ENCODE results near the gene CPEB2. TPM values are rescaled to one million over a fixed set of nuclear protein-coding genes. Genes with fewer than 3 reads are reported as not detected.

CPEB2 gene
- total and polyA plus RNA-seq, 2 donors = 4.0 to 12.0 TPM

- Histone ChIP-seq H3K9me3 (ENCODE audit: control insufficient read depth in 2 of 2, insufficient read depth in 1 of 2, low read length in 1 of 2) (no peaks in the 10 kb centered on the region), H3K4me1 (ENCODE audit: control insufficient read depth in 2 of 2, insufficient read depth in 2 of 2, low read length in 2 of 2) (peaks cover 7 to 9% of the 10 kb centered on the region in 2 donors), H3K27me3 (ENCODE audit: control insufficient read depth in 2 of 2, insufficient read depth in 1 of 2, low read length in 1 of 2) (peaks cover 11 to 18% of the 10 kb centered on the region in 2 donors), H3K27ac (ENCODE audit: low read depth in 1 of 2, low read length in 1 of 2) (peak overlapping the region in 1 of 2 donors; percentile 50), H3K4me3 (ENCODE audit: low read length in 2 of 2) (peak overlapping the region; percentile 59 to 92), H3K36me3 (ENCODE audit: control insufficient read depth in 2 of 2, insufficient read depth in 2 of 2, low read length in 1 of 2) (peaks cover 0 to 3% of the 10 kb centered on the region in 2 donors)
- peak in 1 of 9 donors; percentile 11 for DNase-seq (ENCODE audit: low read depth in 6 of 9, low spot score in 9 of 9)
- 81% methylated on average over 4 of the region's 4 CpGs for WGBS
Measured at GRCh38 chr4:15005474-15006115, 3.3 kb downstream of the CPEB2 start.

- DNase-seq (ENCODE audit: low read depth in 6 of 9, low spot score in 9 of 9) = peak in 1 of 9 donors; percentile 33
- Histone ChIP-seq H3K9me3 (ENCODE audit: control insufficient read depth in 2 of 2, insufficient read depth in 1 of 2, low read length in 1 of 2) (no peaks in the 10 kb centered on the region), H3K27me3 (ENCODE audit: control insufficient read depth in 2 of 2, insufficient read depth in 1 of 2, low read length in 1 of 2) (peaks cover 11 to 18% of the 10 kb centered on the region in 2 donors), H3K4me1 (ENCODE audit: control insufficient read depth in 2 of 2, insufficient read depth in 2 of 2, low read length in 2 of 2) (peaks cover 4 to 7% of the 10 kb centered on the region in 2 donors), H3K4me3 (ENCODE audit: low read length in 2 of 2) (no peak overlapping the region), H3K27ac (ENCODE audit: low read depth in 1 of 2, low read length in 1 of 2) (no peak overlapping the region), H3K36me3 (ENCODE audit: control insufficient read depth in 2 of 2, insufficient read depth in 2 of 2, low read length in 1 of 2) (peaks cover 0 to 3% of the 10 kb centered on the region in 2 donors)
- whole genome bisulfite sequencing = 65% methylated on average over 2 of the region's 2 CpGs
Measured at GRCh38 chr4:15006416-15007024, 4.2 kb downstream of the CPEB2 start.

- peaks cover 0 to 3% of the 10 kb centered on the region in 2 donors for H3K36me3 ChIP-seq (ENCODE audit: control insufficient read depth in 2 of 2, insufficient read depth in 2 of 2, low read length in 1 of 2)
- H3K27ac ChIP-seq (ENCODE audit: low read depth in 1 of 2, low read length in 1 of 2) = no peak overlapping the region
- H3K27me3 ChIP-seq (ENCODE audit: control insufficient read depth in 2 of 2, insufficient read depth in 1 of 2, low read length in 1 of 2) = peaks cover 11 to 18% of the 10 kb centered on the region in 2 donors
- peaks cover 3 to 7% of the 10 kb centered on the region in 2 donors for H3K4me1 ChIP-seq (ENCODE audit: control insufficient read depth in 2 of 2, insufficient read depth in 2 of 2, low read length in 2 of 2)
- H3K4me3 ChIP-seq (ENCODE audit: low read length in 2 of 2) = no peak overlapping the region
- no peak for DNase-seq (ENCODE audit: low read depth in 6 of 9, low spot score in 9 of 9)
- no peaks in the 10 kb centered on the region for H3K9me3 ChIP-seq (ENCODE audit: control insufficient read depth in 2 of 2, insufficient read depth in 1 of 2, low read length in 1 of 2)
- 98% methylated on average over 6 of the region's 6 CpGs for WGBS
Measured at GRCh38 chr4:15007201-15007600, 4.9 kb downstream of the CPEB2 start.

GRCh38 chr4:15010038-15010585 is 7.8 kb downstream of the CPEB2 start:
- Histone ChIP-seq H3K27ac (ENCODE audit: low read depth in 1 of 2, low read length in 1 of 2) (no peak overlapping the region), H3K9me3 (ENCODE audit: control insufficient read depth in 2 of 2, insufficient read depth in 1 of 2, low read length in 1 of 2) (no peaks in the 10 kb centered on the region), H3K4me1 (ENCODE audit: control insufficient read depth in 2 of 2, insufficient read depth in 2 of 2, low read length in 2 of 2) (peaks cover under 1 to 3% of the 10 kb centered on the region in 2 donors), H3K27me3 (ENCODE audit: control insufficient read depth in 2 of 2, insufficient read depth in 1 of 2, low read length in 1 of 2) (peaks cover 8 to 9% of the 10 kb centered on the region in 2 donors), H3K4me3 (ENCODE audit: low read length in 2 of 2) (no peak overlapping the region), H3K36me3 (ENCODE audit: control insufficient read depth in 2 of 2, insufficient read depth in 2 of 2, low read length in 1 of 2) (peaks cover 0 to 3% of the 10 kb centered on the region in 2 donors)
- no peak for DNase-seq (ENCODE audit: low read depth in 6 of 9, low spot score in 9 of 9)

GRCh38 chr4:15011166-15011565 is 8.9 kb downstream of the CPEB2 start:
- H3K9me3 ChIP-seq (ENCODE audit: control insufficient read depth in 2 of 2, insufficient read depth in 1 of 2, low read length in 1 of 2) = no peaks in the 10 kb centered on the region
- H3K4me1 ChIP-seq (ENCODE audit: control insufficient read depth in 2 of 2, insufficient read depth in 2 of 2, low read length in 2 of 2) = no peaks in the 10 kb centered on the region
- no peak overlapping the region for H3K27ac ChIP-seq (ENCODE audit: low read depth in 1 of 2, low read length in 1 of 2)
- no peak for DNase-seq (ENCODE audit: low read depth in 6 of 9, low spot score in 9 of 9)
- H3K4me3 ChIP-seq (ENCODE audit: low read length in 2 of 2) = no peak overlapping the region
- no peaks in the 10 kb centered on the region for H3K27me3 ChIP-seq (ENCODE audit: control insufficient read depth in 2 of 2, insufficient read depth in 1 of 2, low read length in 1 of 2)
- WGBS = 98% methylated on average over 9 of the region's 9 CpGs
- peaks cover 0 to 7% of the 10 kb centered on the region in 2 donors for H3K36me3 ChIP-seq (ENCODE audit: control insufficient read depth in 2 of 2, insufficient read depth in 2 of 2, low read length in 1 of 2)

GRCh38 chr4:15012017-15012788 is 9.9 kb downstream of the CPEB2 start:
- no peak overlapping the region for H3K4me3 ChIP-seq (ENCODE audit: low read length in 2 of 2)
- no peak for DNase-seq (ENCODE audit: low read depth in 6 of 9, low spot score in 9 of 9)
- no peaks in the 10 kb centered on the region for H3K4me1 ChIP-seq (ENCODE audit: control insufficient read depth in 2 of 2, insufficient read depth in 2 of 2, low read length in 2 of 2)
- H3K9me3 ChIP-seq (ENCODE audit: control insufficient read depth in 2 of 2, insufficient read depth in 1 of 2, low read length in 1 of 2) = no peaks in the 10 kb centered on the region
- H3K27ac ChIP-seq (ENCODE audit: low read depth in 1 of 2, low read length in 1 of 2) = no peak overlapping the region
- no peaks in the 10 kb centered on the region for H3K27me3 ChIP-seq (ENCODE audit: control insufficient read depth in 2 of 2, insufficient read depth in 1 of 2, low read length in 1 of 2)
- WGBS = 97% methylated on average over 3 of the region's 3 CpGs
- peaks cover 0 to 7% of the 10 kb centered on the region in 2 donors for H3K36me3 ChIP-seq (ENCODE audit: control insufficient read depth in 2 of 2, insufficient read depth in 2 of 2, low read length in 1 of 2)

- H3K4me3 ChIP-seq (ENCODE audit: low read length in 2 of 2) = no peak overlapping the region
- H3K4me1 ChIP-seq (ENCODE audit: control insufficient read depth in 2 of 2, insufficient read depth in 2 of 2, low read length in 2 of 2) = no peaks in the 10 kb centered on the region
- no peak overlapping the region for H3K27ac ChIP-seq (ENCODE audit: low read depth in 1 of 2, low read length in 1 of 2)
- no peaks in the 10 kb centered on the region for H3K27me3 ChIP-seq (ENCODE audit: control insufficient read depth in 2 of 2, insufficient read depth in 1 of 2, low read length in 1 of 2)
- peaks cover 0 to 7% of the 10 kb centered on the region in 2 donors for H3K36me3 ChIP-seq (ENCODE audit: control insufficient read depth in 2 of 2, insufficient read depth in 2 of 2, low read length in 1 of 2)
- H3K9me3 ChIP-seq (ENCODE audit: control insufficient read depth in 2 of 2, insufficient read depth in 1 of 2, low read length in 1 of 2) = no peaks in the 10 kb centered on the region
- no peak for DNase-seq (ENCODE audit: low read depth in 6 of 9, low spot score in 9 of 9)
Measured at GRCh38 chr4:15013585-15013984, 11.3 kb downstream of the CPEB2 start.

- Histone ChIP-seq H3K4me3 (ENCODE audit: low read length in 2 of 2) (no peak overlapping the region), H3K4me1 (ENCODE audit: control insufficient read depth in 2 of 2, insufficient read depth in 2 of 2, low read length in 2 of 2) (no peaks in the 10 kb centered on the region), H3K9me3 (ENCODE audit: control insufficient read depth in 2 of 2, insufficient read depth in 1 of 2, low read length in 1 of 2) (no peaks in the 10 kb centered on the region), H3K27me3 (ENCODE audit: control insufficient read depth in 2 of 2, insufficient read depth in 1 of 2, low read length in 1 of 2) (no peaks in the 10 kb centered on the region), H3K36me3 (ENCODE audit: control insufficient read depth in 2 of 2, insufficient read depth in 2 of 2, low read length in 1 of 2) (peaks cover 3 to 8% of the 10 kb centered on the region in 2 donors), H3K27ac (ENCODE audit: low read depth in 1 of 2, low read length in 1 of 2) (no peak overlapping the region)
- 95% methylated on average over 1 of the region's 1 CpG for WGBS
- DNase-seq (ENCODE audit: low read depth in 6 of 9, low spot score in 9 of 9) = no peak
Measured at GRCh38 chr4:15015170-15015569, 12.9 kb downstream of the CPEB2 start.

- Histone ChIP-seq H3K27me3 (ENCODE audit: control insufficient read depth in 2 of 2, insufficient read depth in 1 of 2, low read length in 1 of 2) (no peaks in the 10 kb centered on the region), H3K4me3 (ENCODE audit: low read length in 2 of 2) (no peak overlapping the region), H3K4me1 (ENCODE audit: control insufficient read depth in 2 of 2, insufficient read depth in 2 of 2, low read length in 2 of 2) (no peaks in the 10 kb centered on the region), H3K36me3 (ENCODE audit: control insufficient read depth in 2 of 2, insufficient read depth in 2 of 2, low read length in 1 of 2) (peaks cover 3 to 7% of the 10 kb centered on the region in 2 donors), H3K9me3 (ENCODE audit: control insufficient read depth in 2 of 2, insufficient read depth in 1 of 2, low read length in 1 of 2) (no peaks in the 10 kb centered on the region), H3K27ac (ENCODE audit: low read depth in 1 of 2, low read length in 1 of 2) (no peak overlapping the region)
- DNase-seq (ENCODE audit: low read depth in 6 of 9, low spot score in 9 of 9) = no peak
Measured at GRCh38 chr4:15018361-15018760, 16.1 kb downstream of the CPEB2 start.
